ENCODE results near the gene CLSTN3.
"Not testable (repeated sequence)": the region's sequence is repeated elsewhere in the genome, so short reads cannot be mapped to it uniquely, and the experiment has no call there.

The CLSTN3 gene

GRCh38 chr12:7154042-7154441 lies 23.9 kb downstream of the CLSTN3 start:
- no peak for DNase-seq

- no peak for DNase-seq
Measured at GRCh38 chr12:7154901-7155470, 24.8 kb downstream of the CLSTN3 start.

GRCh38 chr12:7155471-7156034 lies 25.4 kb downstream of the CLSTN3 start:
- DNase-seq: no peak

- no peak for DNase-seq
Measured at GRCh38 chr12:7156259-7157197, 26.4 kb downstream of the CLSTN3 start.

GRCh38 chr12:7157391-7157790 lies 27.2 kb downstream of the CLSTN3 start:
- no peak for DNase-seq

GRCh38 chr12:7158781-7159609 lies 28.8 kb downstream of the CLSTN3 start:
- no peak for DNase-seq

- no peak for DNase-seq
Measured at GRCh38 chr12:7160183-7160582, 30.0 kb downstream of the CLSTN3 start.

- no peak for DNase-seq
Measured at GRCh38 chr12:7161327-7161726, 31.2 kb downstream of the CLSTN3 start.

GRCh38 chr12:7161811-7162210 lies 31.6 kb downstream of the CLSTN3 start:
- DNase-seq: no peak

GRCh38 chr12:7162691-7163114 lies 32.5 kb downstream of the CLSTN3 start:
- peak; percentile 16 to 29 for DNase-seq

- DNase-seq: no peak
Measured at GRCh38 chr12:7169951-7170350, 39.8 kb downstream of the CLSTN3 start.

GRCh38 chr12:7171854-7172253 lies 41.7 kb downstream of the CLSTN3 start:
- DNase-seq: no peak

GRCh38 chr12:7175493-7175892 lies 45.3 kb downstream of the CLSTN3 start:
- no peak for DNase-seq

GRCh38 chr12:7176595-7176994 lies 46.4 kb downstream of the CLSTN3 start:
- no peak for DNase-seq

GRCh38 chr12:7178481-7178880 lies 48.3 kb downstream of the CLSTN3 start:
- no peak for DNase-seq

GRCh38 chr12:7180685-7181084 lies 50.5 kb downstream of the CLSTN3 start:
- DNase-seq: no peak

- DNase-seq: not testable (repeated sequence)
Measured at GRCh38 chr12:7186058-7186457, 55.9 kb downstream of the CLSTN3 start.

- peak; percentile 53 to 58 for DNase-seq
Measured at GRCh38 chr12:7188562-7189397, 58.6 kb downstream of the CLSTN3 start.

- DNase-seq: peak; percentile 80 to 88
Measured at GRCh38 chr12:7189398-7190267, 59.5 kb downstream of the CLSTN3 start, which contains the start of gene PEX5. Gene PEX5 (plus strand): TSS chr12:7189686. CDS start chr12:7190378, 692 bp downstream.

- DNase-seq: no peak
Measured at GRCh38 chr12:7190268-7191055, 60.3 kb downstream of the CLSTN3 start.

All from stimulated activated CD4-positive, alpha-beta T cell treated with anti-CD3 and anti-CD28 coated beads, Interleukin-4, amount 100 ng/mL, for 4 hours (primary cell).